ENCODE results near the gene AFAP1. TPM values are rescaled to one million over a fixed set of nuclear protein-coding genes. Genes with fewer than 3 reads are reported as not detected.

The AFAP1 gene
- total RNA-seq, 2 donors from 2014 or later: 32.1 to 40.1 TPM

- no peak overlapping the region for H3K27ac ChIP-seq
- H3K36me3 ChIP-seq: no peaks in the 10 kb centered on the region
- no peaks in the 10 kb centered on the region for H3K27me3 ChIP-seq (replicated peaks; ENCODE audit: insufficient read depth)
- H3K4me1 ChIP-seq (ENCODE audit: control insufficient read depth in 1 of 2, low read depth in 2 of 2): no peaks in the 10 kb centered on the region
- H3K4me3 ChIP-seq: no peak overlapping the region
- no peak for TF ChIP-seq CTCF (IDR thresholded peaks at IDR 0.05)
- no peaks in the 10 kb centered on the region for H3K9me3 ChIP-seq
- DNase-seq (ENCODE audit: low spot score) (no peak), ATAC-seq (ENCODE audit: insufficient number of reproducible peaks, low FRiP score, low read depth) (no peak)
Measured at GRCh38 chr4:7950301-7951092, 10.8 kb upstream of the AFAP1 start.

- no peak for ATAC-seq (ENCODE audit: insufficient number of reproducible peaks, low FRiP score, low read depth)
- DNase-seq (ENCODE audit: low spot score): no peak
- no peaks in the 10 kb centered on the region for H3K4me1 ChIP-seq (ENCODE audit: control insufficient read depth in 1 of 2, low read depth in 2 of 2)
Measured at GRCh38 chr4:7949759-7950158, 10.1 kb upstream of the AFAP1 start.

GRCh38 chr4:7947927-7948326 is 8.3 kb upstream of the AFAP1 start:
- no peak for TF ChIP-seq CTCF (IDR thresholded peaks at IDR 0.05)
- ATAC-seq (ENCODE audit: insufficient number of reproducible peaks, low FRiP score, low read depth): no peak
- H3K27ac ChIP-seq: no peak overlapping the region
- DNase-seq (ENCODE audit: low spot score): no peak
- H3K36me3 ChIP-seq: no peaks in the 10 kb centered on the region
- no peak overlapping the region for H3K4me3 ChIP-seq
- H3K9me3 ChIP-seq: no peaks in the 10 kb centered on the region
- no peaks in the 10 kb centered on the region for H3K27me3 ChIP-seq (replicated peaks; ENCODE audit: insufficient read depth)
- H3K4me1 ChIP-seq (ENCODE audit: control insufficient read depth in 1 of 2, low read depth in 2 of 2): no peaks in the 10 kb centered on the region

More at GRCh38 chr4:7949759-7950158, 10.1 kb upstream of the AFAP1 start:
- Histone ChIP-seq H3K9me3 (no peaks in the 10 kb centered on the region), H3K36me3 (no peaks in the 10 kb centered on the region), H3K27me3 (replicated peaks; ENCODE audit: insufficient read depth) (no peaks in the 10 kb centered on the region), H3K27ac (no peak overlapping the region), H3K4me3 (no peak overlapping the region)
- no peak for TF ChIP-seq CTCF (IDR thresholded peaks at IDR 0.05)

- Histone ChIP-seq H3K9me3 (no peaks in the 10 kb centered on the region), H3K27ac (no peak overlapping the region)
- no peak for ATAC-seq (ENCODE audit: insufficient number of reproducible peaks, low FRiP score, low read depth)
Measured at GRCh38 chr4:7945709-7946380, 6.2 kb upstream of the AFAP1 start.

More at GRCh38 chr4:7945709-7946380, 6.2 kb upstream of the AFAP1 start:
- DNase-seq (ENCODE audit: low spot score): no peak
- TF ChIP-seq CTCF (IDR thresholded peaks at IDR 0.05): no peak
- Histone ChIP-seq H3K27me3 (replicated peaks; ENCODE audit: insufficient read depth) (no peaks in the 10 kb centered on the region), H3K4me1 (ENCODE audit: control insufficient read depth in 1 of 2, low read depth in 2 of 2) (no peaks in the 10 kb centered on the region), H3K4me3 (no peak overlapping the region), H3K36me3 (no peaks in the 10 kb centered on the region)

All from thoracic aorta (tissue), 2 donors.